ENCODE results near the gene DUS2.
"Not testable (repeated sequence)": the region's sequence is repeated elsewhere in the genome, so short reads cannot be mapped to it uniquely, and the experiment has no call there.

DUS2 gene

DNA sequence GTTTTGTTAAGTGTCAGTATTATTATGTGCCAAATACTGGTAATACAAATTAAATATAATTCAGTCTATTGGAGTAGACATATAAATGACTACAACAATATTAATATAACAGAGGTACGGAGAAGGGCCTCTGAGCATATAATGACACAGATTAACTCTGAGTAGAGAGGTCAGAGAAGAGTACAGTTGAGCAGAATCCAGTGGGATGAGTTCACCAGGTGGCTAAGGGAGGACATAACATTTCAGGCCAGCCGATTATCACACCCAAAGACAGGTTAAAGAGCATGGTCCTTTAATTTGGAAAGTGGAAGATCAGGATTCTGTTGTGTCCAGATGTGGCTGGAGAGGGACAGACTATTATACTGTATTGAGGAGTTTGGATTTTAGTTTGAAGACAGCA is 73.4 kb downstream of the DUS2 start:
- no peak for DNase-seq (ENCODE audit: low read depth)
- TF ChIP-seq, protein P1, sequence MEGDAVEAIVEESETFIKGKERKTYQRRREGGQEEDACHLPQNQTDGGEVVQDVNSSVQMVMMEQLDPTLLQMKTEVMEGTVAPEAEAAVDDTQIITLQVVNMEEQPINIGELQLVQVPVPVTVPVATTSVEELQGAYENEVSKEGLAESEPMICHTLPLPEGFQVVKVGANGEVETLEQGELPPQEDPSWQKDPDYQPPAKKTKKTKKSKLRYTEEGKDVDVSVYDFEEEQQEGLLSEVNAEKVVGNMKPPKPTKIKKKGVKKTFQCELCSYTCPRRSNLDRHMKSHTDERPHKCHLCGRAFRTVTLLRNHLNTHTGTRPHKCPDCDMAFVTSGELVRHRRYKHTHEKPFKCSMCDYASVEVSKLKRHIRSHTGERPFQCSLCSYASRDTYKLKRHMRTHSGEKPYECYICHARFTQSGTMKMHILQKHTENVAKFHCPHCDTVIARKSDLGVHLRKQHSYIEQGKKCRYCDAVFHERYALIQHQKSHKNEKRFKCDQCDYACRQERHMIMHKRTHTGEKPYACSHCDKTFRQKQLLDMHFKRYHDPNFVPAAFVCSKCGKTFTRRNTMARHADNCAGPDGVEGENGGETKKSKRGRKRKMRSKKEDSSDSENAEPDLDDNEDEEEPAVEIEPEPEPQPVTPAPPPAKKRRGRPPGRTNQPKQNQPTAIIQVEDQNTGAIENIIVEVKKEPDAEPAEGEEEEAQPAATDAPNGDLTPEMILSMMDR (conservative IDR thresholded peaks at IDR 0.05; ENCODE audit: low read length) = no peak
- no peak overlapping the region for H3K4me3 ChIP-seq (ENCODE audit: low read length)

DNA sequence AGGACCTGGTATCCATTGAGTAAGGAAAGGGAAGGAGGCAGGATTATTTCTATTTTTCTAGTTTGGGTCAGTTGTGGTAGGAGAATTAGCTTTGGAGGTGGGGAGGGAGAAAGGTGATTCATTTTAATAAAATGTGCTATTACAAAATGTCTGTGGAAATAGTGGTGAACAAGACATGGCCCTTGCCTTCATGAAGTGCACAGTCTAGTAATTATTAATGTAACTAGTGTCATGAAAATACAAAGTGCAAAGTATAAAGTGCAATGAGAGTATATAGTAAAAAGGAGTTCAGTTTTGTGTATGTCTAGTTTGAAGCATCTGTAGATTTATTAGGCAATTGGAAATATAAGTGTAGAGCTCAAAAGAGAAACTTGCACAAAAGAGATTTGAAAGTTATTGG is 74.0 kb downstream of the DUS2 start:
- no peak overlapping the region for H3K4me3 ChIP-seq (ENCODE audit: low read length)
- TF ChIP-seq, protein P1 (conservative IDR thresholded peaks at IDR 0.05; ENCODE audit: low read length) = no peak
- DNase-seq (ENCODE audit: low read depth) = no peak

DNA sequence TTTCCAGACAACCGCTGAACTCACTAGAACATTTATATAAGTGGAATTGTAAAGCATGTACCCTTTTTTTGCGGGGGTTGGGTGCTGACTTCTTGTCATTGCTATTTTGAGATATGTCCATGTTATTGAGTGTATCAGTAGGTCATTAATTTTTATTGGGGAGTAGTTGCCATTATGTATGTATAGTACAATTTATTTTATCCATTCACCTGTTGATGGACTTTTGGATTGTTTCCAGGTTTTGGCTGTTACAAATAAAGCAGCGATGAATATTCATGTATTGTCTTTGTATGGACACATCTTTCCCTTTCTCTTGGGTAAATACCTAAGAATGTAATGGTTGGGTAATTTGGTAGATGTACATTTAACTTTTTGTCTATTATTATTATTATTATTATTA is 74.8 kb downstream of the DUS2 start:
- no peak overlapping the region for H3K4me3 ChIP-seq (ENCODE audit: low read length)
- DNase-seq (ENCODE audit: low read depth) = no peak
- TF ChIP-seq, protein P1 (conservative IDR thresholded peaks at IDR 0.05; ENCODE audit: low read length) = no peak

DNA sequence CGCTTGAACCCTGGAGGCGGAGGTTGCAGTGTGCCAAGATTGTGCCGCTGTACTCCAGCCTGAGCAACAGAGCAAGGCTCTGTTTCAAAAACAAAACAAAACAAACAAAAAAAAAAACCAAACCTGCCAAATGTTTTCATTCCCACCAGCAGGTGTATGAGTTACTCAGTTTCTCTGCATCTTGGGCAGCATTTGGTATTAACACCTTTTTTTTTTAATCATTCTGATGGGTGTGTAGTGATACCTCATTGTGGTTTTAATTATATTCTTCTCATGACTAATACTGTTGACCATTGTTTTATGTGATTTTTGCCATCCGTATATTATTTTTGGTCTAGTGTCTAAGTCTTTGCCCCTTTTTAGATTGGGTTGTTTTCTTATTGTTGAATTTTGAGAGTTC is 77.4 kb downstream of the DUS2 start:
- TF ChIP-seq, protein P1 (conservative IDR thresholded peaks at IDR 0.05; ENCODE audit: low read length) = no peak
- no peak for DNase-seq (ENCODE audit: low read depth)
- H3K4me3 ChIP-seq (ENCODE audit: low read length) = no peak overlapping the region

DNA sequence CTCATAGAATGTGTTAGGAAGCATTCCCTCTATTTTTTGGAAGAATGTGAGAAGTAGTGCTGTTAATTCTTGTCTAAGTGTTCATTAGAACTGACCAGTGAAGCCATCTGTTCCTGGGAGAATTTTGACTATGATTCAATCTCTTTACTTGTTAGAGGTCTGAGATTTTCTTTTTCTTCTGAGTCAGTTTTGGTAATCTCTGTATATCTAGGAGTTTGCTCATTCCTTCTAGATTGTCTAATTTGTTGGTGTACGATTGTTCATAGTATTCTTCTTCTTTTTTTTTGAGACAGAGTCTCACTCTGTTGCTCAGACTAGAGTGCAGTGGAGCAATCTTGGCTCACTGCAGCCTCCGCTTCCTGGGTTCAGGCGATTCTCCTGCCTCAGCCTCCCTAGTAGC is 82.5 kb downstream of the DUS2 start:
- TF ChIP-seq, protein P1 (conservative IDR thresholded peaks at IDR 0.05; ENCODE audit: low read length) = no peak
- H3K4me3 ChIP-seq (ENCODE audit: low read length) = no peak overlapping the region

DNA sequence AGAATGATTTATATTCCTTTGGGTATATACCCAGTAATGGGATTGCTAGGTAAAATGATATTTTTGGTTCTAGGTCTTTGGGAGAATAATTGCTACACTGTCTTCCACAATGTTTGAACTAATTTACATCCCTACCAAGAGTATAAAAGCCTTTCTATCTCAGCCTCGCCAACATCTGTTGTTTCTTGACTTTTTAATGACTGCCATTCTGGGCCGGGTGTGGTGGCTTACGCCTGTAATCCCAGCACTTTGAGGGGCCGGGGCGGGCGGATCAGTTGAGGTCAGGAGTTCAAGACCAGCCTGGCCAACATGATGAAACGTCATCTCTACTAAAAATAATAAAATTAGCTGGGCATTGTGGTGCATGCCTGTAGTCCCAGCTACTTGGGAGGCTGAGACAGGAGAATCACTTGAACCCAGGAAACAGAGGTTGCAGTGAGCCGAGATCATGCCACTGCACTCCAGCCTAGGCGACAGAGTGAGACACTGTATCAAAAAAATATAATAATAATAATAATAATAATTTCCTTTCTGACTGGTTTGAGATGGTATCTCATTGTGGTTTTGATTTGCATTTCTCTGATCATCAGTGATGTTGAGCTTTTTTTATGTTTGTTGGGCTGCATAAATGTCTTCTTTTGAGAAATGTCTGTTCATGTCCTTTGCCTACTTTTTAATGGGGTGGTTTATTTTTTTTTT is 84.3 kb downstream of the DUS2 start:
- not testable (repeated sequence) for H3K4me3 ChIP-seq (ENCODE audit: low read length); DNase-seq (ENCODE audit: low read depth)

More for the DNA sequence above, 82.5 kb downstream of the DUS2 start:
- no peak for DNase-seq (ENCODE audit: low read depth)

DNA sequence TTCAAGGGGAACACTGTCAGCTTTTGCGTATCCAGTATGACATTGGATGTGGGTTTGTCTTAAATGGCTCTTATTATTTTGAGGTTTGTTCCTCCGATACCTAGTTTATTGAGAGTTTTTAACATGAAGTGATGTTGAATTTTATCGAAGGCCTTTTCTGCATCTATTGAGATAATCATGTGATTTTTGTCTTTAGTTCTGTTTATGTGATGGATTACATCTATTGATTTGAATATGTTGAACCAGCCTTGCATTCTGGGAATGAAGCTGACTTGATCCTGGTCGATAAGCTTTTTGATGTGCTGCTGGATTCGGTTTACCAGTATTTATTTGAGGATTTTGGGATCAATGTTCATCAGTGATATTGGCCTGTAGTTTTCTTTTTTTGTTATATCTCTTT is 86.1 kb downstream of the DUS2 start:
- not testable (repeated sequence) for H3K4me3 ChIP-seq (ENCODE audit: low read length); DNase-seq (ENCODE audit: low read depth)

DNA sequence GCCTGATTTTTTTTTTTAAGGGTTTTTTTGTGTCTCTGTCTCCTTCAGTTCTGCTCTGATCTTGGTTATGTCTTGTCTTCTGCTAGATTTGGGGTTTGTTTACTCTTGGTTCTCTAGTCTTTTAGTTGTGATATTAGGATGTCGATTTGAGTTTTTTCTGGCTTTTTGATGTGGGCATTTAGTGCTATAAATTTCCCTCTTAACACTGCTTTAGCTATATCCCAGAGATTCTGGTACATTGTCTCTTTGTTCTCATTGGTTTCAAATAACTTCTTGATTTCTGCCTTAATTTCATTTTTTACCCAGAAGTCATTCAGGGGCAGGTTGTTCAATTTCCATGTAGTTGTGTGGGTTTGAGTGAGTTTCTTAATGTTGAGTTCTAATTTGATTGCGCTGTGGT is 87.5 kb downstream of the DUS2 start:
- not testable (repeated sequence) for H3K4me3 ChIP-seq (ENCODE audit: low read length); DNase-seq (ENCODE audit: low read depth)

DNA sequence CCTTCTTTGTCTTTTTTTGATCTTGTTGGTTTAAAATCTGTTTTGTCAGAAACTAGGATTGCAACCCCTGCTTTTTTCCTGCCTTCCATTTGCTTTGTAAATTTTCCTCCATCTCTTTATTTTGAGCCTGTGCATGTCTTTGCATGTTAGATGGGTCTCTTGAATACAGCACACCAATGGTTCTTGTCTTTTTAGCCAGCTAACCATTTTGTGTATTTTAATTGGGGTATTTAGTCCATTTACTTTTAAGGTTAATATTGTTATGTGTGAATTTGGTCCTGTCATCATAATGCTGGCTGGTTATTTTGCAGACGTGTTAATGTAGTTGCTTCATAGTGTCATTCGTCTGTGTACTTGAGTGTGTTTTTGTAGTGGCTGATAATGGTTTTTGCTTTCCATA is 88.3 kb downstream of the DUS2 start:
- H3K4me3 ChIP-seq (ENCODE audit: low read length) = no peak overlapping the region
- no peak for DNase-seq (ENCODE audit: low read depth)
- TF ChIP-seq, protein P1 (conservative IDR thresholded peaks at IDR 0.05; ENCODE audit: low read length) = no peak
